SU-DHL-6 (cell line): ENCODE measurements around the gene PHACTR1.

Experiments used
- H2AFZ ChIP-seq: fragments of 200-600 bp; sonication (generic); 2 replicates; pipeline ENCODE4 v1.6.1; 2014; ENCODE audit warnings: low read depth, mild to moderate bottlenecking, moderate library complexity, mixed read lengths, antibody characterized with exemption, low read length; ENCODE audit not compliant: severe bottlenecking
- H3F3A ChIP-seq: fragments of 200-600 bp; shearing (Covaris generic); 2 replicates; pipeline ENCODE4 v1.6.0; 2016; ENCODE audit warnings: antibody characterized with exemption, mild to moderate bottlenecking; ENCODE audit not compliant: insufficient read depth
- H3K27ac ChIP-seq: fragments of 200-600 bp; sonication (generic); 2 replicates; pipeline ENCODE4 v1.5.1; 2016; ENCODE audit warnings: low read depth, mild to moderate bottlenecking, low read length, moderate library complexity, mixed read lengths
- H3K27me3 ChIP-seq: fragments of 200-600 bp; sonication (generic), shearing (Covaris generic); 2 replicates; pipeline ENCODE4 v1.6.0; 2014; ENCODE audit warnings: mild to moderate bottlenecking, low read length
- H3K36me3 ChIP-seq: fragments of 200-600 bp; sonication (generic); 2 replicates; pipeline ENCODE4 v1.6.1; 2014; ENCODE audit warnings: mild to moderate bottlenecking, low read length, mixed read lengths
- H3K4me2 ChIP-seq: fragments of 300-600, 200-600 bp; shearing (Covaris generic), sonication (generic); 2 replicates; pipeline ENCODE4 v1.6.0; 2014; ENCODE audit warnings: low read length, low read depth, mild to moderate bottlenecking; ENCODE audit not compliant: poor library complexity, severe bottlenecking
- H3K4me3 ChIP-seq: fragments of 200-600 bp; sonication (generic); 2 replicates; pipeline ENCODE4 v1.5.1; 2014; ENCODE audit warnings: antibody characterized with exemption, low read length, mild to moderate bottlenecking, mixed read lengths; ENCODE audit not compliant: insufficient read depth, poor library complexity, severe bottlenecking
- H3K79me2 ChIP-seq: fragments of 200-600 bp; sonication (generic); 2 replicates; pipeline ENCODE4 v1.6.1; 2014; ENCODE audit warnings: mild to moderate bottlenecking, low read length, moderate library complexity; ENCODE audit not compliant: insufficient read depth
- H3K9ac ChIP-seq: fragments of 200-600 bp; sonication (generic); 2 replicates; pipeline ENCODE4 v1.7.0; 2014; ENCODE audit warnings: mild to moderate bottlenecking, low read length
- H3K9me2 ChIP-seq: fragments of 200-600 bp; sonication (generic); replicated peaks from 2 replicates; pipeline ENCODE4 v1.6.1; 2014; ENCODE audit warnings: low read length; ENCODE audit not compliant: insufficient read depth
- H3K9me3 ChIP-seq: fragments of 200-600 bp; sonication (generic); 2 replicates; pipeline ENCODE4 v1.6.1; 2014; ENCODE audit warnings: low read length, mixed read lengths; ENCODE audit not compliant: insufficient read depth
- H4K20me1 ChIP-seq: fragments of 200-600 bp; sonication (generic); 2 replicates; pipeline ENCODE4 v1.6.1; 2014; ENCODE audit warnings: low read depth, mild to moderate bottlenecking, antibody characterized with exemption, low read length, moderate library complexity, mixed read lengths
- CTCF ChIP-seq: fragments of 200-600 bp; sonication (generic); IDR thresholded peaks from one replicate; pipeline ENCODE4 v1.5.1; 2017; ENCODE audit warnings: antibody characterized with exemption, mild to moderate bottlenecking, low read length, moderate library complexity; ENCODE audit not compliant: insufficient read depth, poor library complexity, severe bottlenecking
- EZH2phosphoT487 ChIP-seq: fragments of 200-600 bp; sonication (generic), shearing (Covaris generic); conservative IDR thresholded peaks from 2 replicates; pipeline ENCODE4 v1.6.1; 2018; ENCODE audit warnings: mild to moderate bottlenecking, antibody characterized with exemption, low read length, moderate library complexity, mixed read lengths

PHACTR1 gene

GRCh38 chr6:12892151-12892550, 175.6 kb downstream of the PHACTR1 start:
- H2AFZ ChIP-seq = no peak overlapping the region
- no peak for TF ChIP-seq CTCF
- TF ChIP-seq EZH2phosphoT487 = no peak
- no peaks in the 10 kb centered on the region for H4K20me1 ChIP-seq
- H3K4me2 ChIP-seq = no peak overlapping the region
- no peak overlapping the region for H3K4me3 ChIP-seq
- no peaks in the 10 kb centered on the region for H3K9me2 ChIP-seq
- H3F3A ChIP-seq = no peaks in the 10 kb centered on the region
- no peaks in the 10 kb centered on the region for H3K9me3 ChIP-seq
- H3K79me2 ChIP-seq = no peaks in the 10 kb centered on the region
- no peak overlapping the region for H3K9ac ChIP-seq
- H3K27ac ChIP-seq = no peak overlapping the region
- H3K36me3 ChIP-seq = no peaks in the 10 kb centered on the region
- H3K27me3 ChIP-seq = no peaks in the 10 kb centered on the region

- Histone ChIP-seq H3K9me3 (no peaks in the 10 kb centered on the region), H3K9ac (no peak overlapping the region), H3K9me2 (no peaks in the 10 kb centered on the region), H3K79me2 (no peaks in the 10 kb centered on the region), H3F3A (no peaks in the 10 kb centered on the region), H4K20me1 (no peaks in the 10 kb centered on the region), H3K4me3 (no peak overlapping the region), H3K4me2 (no peak overlapping the region), H3K27me3 (no peaks in the 10 kb centered on the region), H2AFZ (no peak overlapping the region), H3K27ac (no peak overlapping the region), H3K36me3 (no peaks in the 10 kb centered on the region)
- TF ChIP-seq CTCF = no peak
- no peak for TF ChIP-seq EZH2phosphoT487
Measured at GRCh38 chr6:12893036-12893435, 176.5 kb downstream of the PHACTR1 start.

- H3K9me3 ChIP-seq = no peaks in the 10 kb centered on the region
- no peak overlapping the region for H3K27ac ChIP-seq
- no peak for TF ChIP-seq CTCF
- no peaks in the 10 kb centered on the region for H3K9me2 ChIP-seq
- H3K4me3 ChIP-seq = no peak overlapping the region
- H3K9ac ChIP-seq = no peak overlapping the region
- H3K4me2 ChIP-seq = no peak overlapping the region
- no peaks in the 10 kb centered on the region for H3K36me3 ChIP-seq
- no peaks in the 10 kb centered on the region for H4K20me1 ChIP-seq
- H2AFZ ChIP-seq = no peak overlapping the region
- no peaks in the 10 kb centered on the region for H3K79me2 ChIP-seq
- H3F3A ChIP-seq = no peaks in the 10 kb centered on the region
- H3K27me3 ChIP-seq = no peaks in the 10 kb centered on the region; the same call in 1 of the 2 replicates
Measured at GRCh38 chr6:12895721-12896120, 179.2 kb downstream of the PHACTR1 start.
